Natural killer cell (primary cell): Measurements from ENCODE around the gene PAQR3. TPM values are rescaled to one million over a fixed set of nuclear protein-coding genes. Genes with fewer than 3 reads are reported as not detected.

Experiments
- ATAC-seq, 3 donors: fragments of 150-1000 bp in 2 of 3; fragments of 200-7000 bp in 1 of 3; cut with Tn5 transposase; 1 replicate in 1 of 3; 2 replicates in 2 of 3; pipeline ENCODE4 v1.10.0; 2021; ENCODE audit warnings: mild to moderate bottlenecking in 2 of 3, moderate library complexity in 2 of 3
- DNase-seq, 2 donors: peaks; one replicate each; pipeline versions ENCODE4 v3.0.0 to v3.0.0-alpha.2; 2013 to 2021; ENCODE audit warnings: mixed read lengths in 1 of 2
- H3K27ac ChIP-seq: one replicate; pipeline ENCODE4 v1.5.1; 2013; ENCODE audit warnings: mild to moderate bottlenecking, low read length
- H3K27me3 ChIP-seq: one replicate; pipeline ENCODE4 v1.6.1; 2013; ENCODE audit warnings: low read length; ENCODE audit not compliant: control insufficient read depth, insufficient read depth
- H3K36me3 ChIP-seq: one replicate; pipeline ENCODE4 v1.6.1; 2013; ENCODE audit warnings: low read length; ENCODE audit not compliant: control insufficient read depth, insufficient read depth
- H3K4me1 ChIP-seq: one replicate; pipeline ENCODE4 v1.6.1; 2013; ENCODE audit warnings: low read length; ENCODE audit not compliant: control insufficient read depth, insufficient read depth
- H3K4me3 ChIP-seq: one replicate; pipeline ENCODE4 v1.5.1; 2013; ENCODE audit warnings: low read length
- H3K9me3 ChIP-seq: one replicate; pipeline ENCODE4 v1.6.1; 2013; ENCODE audit warnings: low read length; ENCODE audit not compliant: control insufficient read depth, insufficient read depth
- H3K27ac Mint-ChIP-seq, 2 donors: one replicate each; pipeline ENCODE4 v1.8.0; 2022; ENCODE audit warnings: mild to moderate bottlenecking in 2 of 2, mixed read lengths in 2 of 2, moderate library complexity in 1 of 2
- H3K27me3 Mint-ChIP-seq, 2 donors: one replicate each; pipeline ENCODE4 v1.8.0; 2022; ENCODE audit warnings: low read depth in 2 of 2, mixed read lengths in 2 of 2
- H3K36me3 Mint-ChIP-seq: one replicate; pipeline ENCODE4 v1.8.0; 2022; ENCODE audit warnings: mixed read lengths
- H3K4me1 Mint-ChIP-seq, 2 donors: one replicate each; pipeline ENCODE4 v1.8.0; 2022; ENCODE audit warnings: mixed read lengths in 2 of 2
- H3K4me3 Mint-ChIP-seq: one replicate; pipeline ENCODE4 v1.8.0; 2022; ENCODE audit warnings: mild to moderate bottlenecking, moderate library complexity, mixed read lengths
- H3K9me3 Mint-ChIP-seq, 2 donors: one replicate each; pipeline ENCODE4 v1.8.0; 2022; ENCODE audit warnings: mixed read lengths in 2 of 2
- WGBS: methylation state at CpG from one replicate; pipeline ENCODE4 v1.1.7; 2013; ENCODE audit warnings: missing lambda C conversion rate; ENCODE audit not compliant: insufficient coverage; 5-methylcytosine and 5-hydroxymethylcytosine counted together
- intact Hi-C: fragments of 100-400 bp; cut with micrococcal nuclease; formaldehyde crosslinking; loops from one replicate; pipeline ENCODE4 v1.14.2; 2022
- total RNA-seq, 4 donors: library from RNA; stranded (reverse); fragments of 120-200 nt in 1 of 4; gene quantifications; one replicate each; pipeline versions ENCODE4 v1.2.3 to v1.2.4, GENCODE V29; 2013 to 2022
- TF ChIP-seq, protein P1 (sequence below): fragments of 200-600 bp; IDR thresholded peaks from one replicate; pipeline ENCODE4 v1.8.0; 2022; ENCODE audit warnings: antibody characterized with exemption

Gene PAQR3
- total RNA-seq, 3 donors from 2014 or later (not counting 1 experiment from before 2014, with no cell fraction given): 23.7 to 31.7 (median 24.2) TPM

DNA sequence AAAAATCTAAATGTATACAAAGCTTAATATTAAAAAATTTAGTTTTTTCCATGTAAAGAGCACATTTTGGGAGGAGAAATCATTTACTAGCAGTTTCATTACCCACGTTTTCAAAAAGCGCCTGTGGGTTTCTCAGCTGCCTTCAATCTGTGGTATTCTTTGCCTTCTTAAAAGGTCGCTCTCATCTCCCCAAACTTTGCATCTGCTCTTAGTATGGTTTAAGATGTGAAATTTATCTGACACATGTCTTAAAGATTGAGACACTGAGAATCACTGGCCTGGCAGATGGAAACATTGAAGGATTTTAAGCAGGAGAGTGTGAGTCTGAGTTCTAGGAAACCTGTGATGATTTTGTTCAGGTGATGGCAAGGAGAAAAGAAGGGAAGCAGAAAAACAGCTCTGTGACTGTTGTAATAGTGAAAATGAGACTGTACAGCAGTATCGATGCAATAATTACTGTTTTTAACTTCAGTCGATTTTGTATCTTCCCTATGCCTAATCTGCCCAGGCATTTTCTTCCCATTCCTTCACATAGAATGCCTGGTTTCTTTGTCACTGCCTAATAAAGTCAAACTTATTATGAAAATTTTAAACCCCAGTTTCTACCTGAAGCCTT, 75.9 kb downstream of the PAQR3 start:
- no peak for DNase-seq
- H3K4me1 Mint-ChIP-seq: peaks cover 5 to 6% of the 10 kb centered on the region in 2 donors
- no peak overlapping the region for H3K4me3 Mint-ChIP-seq
- no peaks in the 10 kb centered on the region for H3K27me3 ChIP-seq
- H3K27me3 Mint-ChIP-seq: no peaks in the 10 kb centered on the region
- H3K4me1 ChIP-seq: no peaks in the 10 kb centered on the region
- H3K9me3 Mint-ChIP-seq: no peaks in the 10 kb centered on the region
- no peak overlapping the region for H3K27ac ChIP-seq
- TF ChIP-seq, protein P1, sequence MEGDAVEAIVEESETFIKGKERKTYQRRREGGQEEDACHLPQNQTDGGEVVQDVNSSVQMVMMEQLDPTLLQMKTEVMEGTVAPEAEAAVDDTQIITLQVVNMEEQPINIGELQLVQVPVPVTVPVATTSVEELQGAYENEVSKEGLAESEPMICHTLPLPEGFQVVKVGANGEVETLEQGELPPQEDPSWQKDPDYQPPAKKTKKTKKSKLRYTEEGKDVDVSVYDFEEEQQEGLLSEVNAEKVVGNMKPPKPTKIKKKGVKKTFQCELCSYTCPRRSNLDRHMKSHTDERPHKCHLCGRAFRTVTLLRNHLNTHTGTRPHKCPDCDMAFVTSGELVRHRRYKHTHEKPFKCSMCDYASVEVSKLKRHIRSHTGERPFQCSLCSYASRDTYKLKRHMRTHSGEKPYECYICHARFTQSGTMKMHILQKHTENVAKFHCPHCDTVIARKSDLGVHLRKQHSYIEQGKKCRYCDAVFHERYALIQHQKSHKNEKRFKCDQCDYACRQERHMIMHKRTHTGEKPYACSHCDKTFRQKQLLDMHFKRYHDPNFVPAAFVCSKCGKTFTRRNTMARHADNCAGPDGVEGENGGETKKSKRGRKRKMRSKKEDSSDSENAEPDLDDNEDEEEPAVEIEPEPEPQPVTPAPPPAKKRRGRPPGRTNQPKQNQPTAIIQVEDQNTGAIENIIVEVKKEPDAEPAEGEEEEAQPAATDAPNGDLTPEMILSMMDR: no peak
- H3K27ac Mint-ChIP-seq: no peak overlapping the region
- ATAC-seq: no peak
- H3K9me3 ChIP-seq: no peaks in the 10 kb centered on the region
- 93% methylated on average over 3 of the region's 5 CpGs for WGBS
- H3K36me3 ChIP-seq: no peaks in the 10 kb centered on the region
- no peak overlapping the region for H3K4me3 ChIP-seq
- no peaks in the 10 kb centered on the region for H3K36me3 Mint-ChIP-seq
- intact Hi-C loops: loop anchor here (10.0 kb wide), 1 partner anchor 219 kb away; no protein-coding TSS in a partner anchor

DNA sequence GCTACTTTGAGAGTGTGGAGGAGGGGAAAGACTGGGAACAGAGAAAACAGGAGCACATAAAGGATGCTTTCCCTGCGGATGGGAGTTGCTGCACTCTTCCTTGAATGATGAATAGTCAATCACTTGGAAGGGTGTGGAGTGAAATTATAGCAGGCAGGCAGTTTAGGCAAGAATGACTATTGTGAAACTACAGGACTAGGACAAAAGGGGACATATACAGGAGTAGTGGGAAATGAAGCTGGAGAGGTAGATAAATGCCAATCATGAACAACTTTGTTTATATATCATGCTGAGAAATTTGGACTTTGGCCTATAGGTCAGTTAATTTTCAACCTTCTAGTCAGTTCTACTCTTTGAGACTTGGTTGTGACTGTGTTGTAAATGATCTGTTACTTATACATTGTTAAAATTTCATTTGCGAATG, 76.9 kb downstream of the PAQR3 start:
- DNase-seq (no peak), ATAC-seq (no peak)

More for the DNA sequence above, 76.9 kb downstream of the PAQR3 start:
- no peak overlapping the region for H3K27ac Mint-ChIP-seq
- H3K4me3 ChIP-seq: no peak overlapping the region
- no peaks in the 10 kb centered on the region for H3K27me3 ChIP-seq
- 100% methylated on average over 1 of the region's 2 CpGs for WGBS
- no peaks in the 10 kb centered on the region for H3K36me3 Mint-ChIP-seq
- TF ChIP-seq, protein P1: no peak
- H3K4me1 Mint-ChIP-seq: peaks cover 5 to 6% of the 10 kb centered on the region in 2 donors
- intact Hi-C loops: loop anchor here (10.0 kb wide), 1 partner anchor 218 kb away; no protein-coding TSS in a partner anchor
- H3K4me1 ChIP-seq: no peaks in the 10 kb centered on the region
- H3K27ac ChIP-seq: no peak overlapping the region
- H3K36me3 ChIP-seq: no peaks in the 10 kb centered on the region
- H3K9me3 ChIP-seq: no peaks in the 10 kb centered on the region
- no peak overlapping the region for H3K4me3 Mint-ChIP-seq
- H3K27me3 Mint-ChIP-seq: no peaks in the 10 kb centered on the region
- no peaks in the 10 kb centered on the region for H3K9me3 Mint-ChIP-seq

Other genes starting within 250 kb of the PAQR3 start
- gene BMP2K, start 163.1 kb downstream of the PAQR3 start, total RNA-seq: 10 to 100 TPM; 10.1 to 13.5 (median 11.7) TPM